HT1080 (cell line): ENCODE results near the gene ZNF609. TPM values are rescaled to one million over a fixed set of nuclear protein-coding genes. Genes with fewer than 3 reads are reported as not detected.

Source experiments
- DNase-seq: peaks from one replicate; pipeline ENCODE4 v3.0.0-alpha.2; 2015; ENCODE audit warnings: low read depth
- polyA plus RNA-seq, 2 experiments: library from polyadenylated mRNA; depleted of rRNA; stranded (reverse); fragments of >200 nt; gene quantifications; 2 replicates each; pipeline ENCODE4 v1.2.3, GENCODE V29; 2015
- total RNA-seq: library from RNA; depleted of rRNA; stranded (reverse); fragments of >200 nt; shearing (Covaris generic); gene quantifications from 2 replicates; pipeline ENCODE4 v1.2.3, GENCODE V29; 2014; rRNA removed

Gene ZNF609, protein sequence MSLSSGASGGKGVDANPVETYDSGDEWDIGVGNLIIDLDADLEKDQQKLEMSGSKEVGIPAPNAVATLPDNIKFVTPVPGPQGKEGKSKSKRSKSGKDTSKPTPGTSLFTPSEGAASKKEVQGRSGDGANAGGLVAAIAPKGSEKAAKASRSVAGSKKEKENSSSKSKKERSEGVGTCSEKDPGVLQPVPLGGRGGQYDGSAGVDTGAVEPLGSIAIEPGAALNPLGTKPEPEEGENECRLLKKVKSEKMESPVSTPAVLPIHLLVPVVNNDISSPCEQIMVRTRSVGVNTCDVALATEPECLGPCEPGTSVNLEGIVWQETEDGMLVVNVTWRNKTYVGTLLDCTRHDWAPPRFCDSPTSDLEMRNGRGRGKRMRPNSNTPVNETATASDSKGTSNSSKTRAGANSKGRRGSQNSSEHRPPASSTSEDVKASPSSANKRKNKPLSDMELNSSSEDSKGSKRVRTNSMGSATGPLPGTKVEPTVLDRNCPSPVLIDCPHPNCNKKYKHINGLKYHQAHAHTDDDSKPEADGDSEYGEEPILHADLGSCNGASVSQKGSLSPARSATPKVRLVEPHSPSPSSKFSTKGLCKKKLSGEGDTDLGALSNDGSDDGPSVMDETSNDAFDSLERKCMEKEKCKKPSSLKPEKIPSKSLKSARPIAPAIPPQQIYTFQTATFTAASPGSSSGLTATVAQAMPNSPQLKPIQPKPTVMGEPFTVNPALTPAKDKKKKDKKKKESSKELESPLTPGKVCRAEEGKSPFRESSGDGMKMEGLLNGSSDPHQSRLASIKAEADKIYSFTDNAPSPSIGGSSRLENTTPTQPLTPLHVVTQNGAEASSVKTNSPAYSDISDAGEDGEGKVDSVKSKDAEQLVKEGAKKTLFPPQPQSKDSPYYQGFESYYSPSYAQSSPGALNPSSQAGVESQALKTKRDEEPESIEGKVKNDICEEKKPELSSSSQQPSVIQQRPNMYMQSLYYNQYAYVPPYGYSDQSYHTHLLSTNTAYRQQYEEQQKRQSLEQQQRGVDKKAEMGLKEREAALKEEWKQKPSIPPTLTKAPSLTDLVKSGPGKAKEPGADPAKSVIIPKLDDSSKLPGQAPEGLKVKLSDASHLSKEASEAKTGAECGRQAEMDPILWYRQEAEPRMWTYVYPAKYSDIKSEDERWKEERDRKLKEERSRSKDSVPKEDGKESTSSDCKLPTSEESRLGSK (N-terminal part only)
- 13.7 and 18.1 TPM in 2 replicates for total RNA-seq
- polyA plus RNA-seq (2015; cell fraction: cytosol; rRNA removed) = 11.3 and 13.3 TPM in 2 replicates
- polyA plus RNA-seq (2015; cell fraction: nucleus; rRNA removed) = 18.0 and 21.4 TPM in 2 replicates

DNA sequence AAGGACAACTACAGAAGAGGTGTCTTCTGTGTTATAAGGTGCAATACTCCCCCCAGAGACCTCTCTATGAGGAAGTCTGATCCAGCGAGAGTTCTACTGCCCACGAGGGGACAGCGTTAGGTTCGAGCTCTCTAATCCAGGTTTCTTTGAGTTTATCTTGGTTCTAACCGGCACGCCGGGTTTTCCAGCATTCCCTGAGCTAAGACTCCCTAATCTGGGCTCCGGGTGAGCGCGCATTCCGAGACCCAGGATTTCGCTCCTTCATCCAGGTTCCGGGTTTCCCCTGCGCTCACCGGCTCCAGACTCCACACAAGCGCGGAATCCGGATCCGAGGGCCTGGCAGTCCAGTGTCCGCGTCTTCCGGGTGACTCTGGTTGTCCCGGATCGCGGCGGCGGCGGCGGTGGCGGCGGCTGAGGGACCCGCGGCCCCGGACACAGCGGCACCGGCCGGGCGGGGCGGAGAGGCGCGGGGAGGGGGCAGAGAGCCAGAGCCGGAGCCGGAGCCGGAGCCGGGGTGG lies at the start of gene ZNF609:
Gene ZNF609, plus strand, starts transcription at position 373 of the 518 bp plus-strand sequence. CDS start 38,842 bp downstream, outside the sequence.
- peak; percentile 97 for DNase-seq

DNA sequence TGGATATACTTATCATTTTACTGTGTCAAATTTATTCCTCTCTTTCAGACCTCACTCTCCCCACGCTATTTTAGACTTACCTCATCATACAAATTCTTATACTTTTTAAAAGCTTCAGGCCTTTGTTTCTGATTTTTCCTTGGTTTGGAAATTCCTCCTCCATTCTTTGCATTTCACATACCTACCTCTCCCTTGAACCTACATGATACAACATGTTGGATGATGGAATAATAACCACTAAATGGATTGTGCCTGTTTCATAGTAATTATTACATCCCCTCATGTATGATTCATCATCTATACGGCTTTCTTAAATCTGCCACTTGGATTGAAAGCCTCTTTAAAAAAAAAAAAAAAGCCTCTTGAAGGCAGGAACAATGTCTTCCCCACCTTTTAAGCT lies 48.2 kb upstream of the ZNF609 start:
- no peak for DNase-seq

DNA sequence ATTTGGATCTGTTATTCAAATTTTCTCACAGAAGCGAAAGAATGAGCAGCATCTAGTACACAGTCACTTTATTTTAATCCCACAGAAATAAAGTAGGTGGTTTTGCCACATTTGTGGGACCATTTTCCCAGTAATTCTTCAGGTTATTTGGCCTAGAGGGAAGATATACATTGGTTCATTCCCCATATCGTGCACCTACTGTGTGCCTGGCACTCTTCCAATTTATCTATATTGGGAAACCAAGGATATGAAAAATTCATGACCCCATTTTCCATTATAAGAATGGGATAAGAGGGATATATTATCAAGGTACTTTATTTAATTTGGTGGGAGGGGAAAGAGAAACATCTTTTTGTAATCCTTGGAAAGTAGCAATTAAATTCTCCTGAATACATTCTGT lies 37.7 kb upstream of the ZNF609 start:
- DNase-seq = no peak

DNA sequence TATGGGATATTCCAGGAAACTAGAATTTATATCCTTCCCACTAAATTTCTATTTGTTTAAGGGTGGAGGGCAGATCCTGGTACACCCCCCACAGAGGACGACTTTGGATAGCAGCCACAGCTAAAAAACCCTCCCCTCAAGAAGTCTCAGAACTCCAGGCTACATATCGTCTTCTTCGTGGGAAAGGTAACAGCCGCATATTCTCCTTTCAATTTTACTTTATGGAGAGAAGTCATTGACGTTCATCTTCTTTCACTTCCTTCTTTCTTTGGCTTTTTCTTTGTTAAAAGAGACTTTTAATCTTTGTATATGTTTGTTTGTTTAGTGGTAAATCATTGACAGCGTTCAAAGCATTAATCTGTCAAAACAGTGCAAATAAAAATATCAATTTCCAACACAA lies 36.4 kb upstream of the ZNF609 start:
- DNase-seq = no peak

DNA sequence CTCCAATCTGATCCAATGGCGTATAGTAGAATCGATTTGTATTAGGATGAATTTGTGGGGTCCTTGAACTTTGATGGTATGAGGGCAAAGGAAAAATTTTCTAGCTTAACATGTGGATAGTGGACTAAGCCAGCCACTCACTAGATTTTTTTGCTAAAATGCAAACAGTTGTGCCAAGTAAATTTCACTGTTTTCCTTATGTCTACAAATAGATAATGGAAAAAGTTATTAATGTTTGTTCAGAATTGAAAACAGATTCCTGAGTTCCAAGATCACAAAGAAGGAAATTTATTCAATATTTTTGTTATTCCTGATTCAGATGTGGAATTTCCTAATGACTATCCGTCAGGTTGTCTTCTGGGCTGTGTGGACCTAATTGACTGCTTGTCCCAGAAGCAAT lies 35.2 kb upstream of the ZNF609 start:
- no peak for DNase-seq

DNA sequence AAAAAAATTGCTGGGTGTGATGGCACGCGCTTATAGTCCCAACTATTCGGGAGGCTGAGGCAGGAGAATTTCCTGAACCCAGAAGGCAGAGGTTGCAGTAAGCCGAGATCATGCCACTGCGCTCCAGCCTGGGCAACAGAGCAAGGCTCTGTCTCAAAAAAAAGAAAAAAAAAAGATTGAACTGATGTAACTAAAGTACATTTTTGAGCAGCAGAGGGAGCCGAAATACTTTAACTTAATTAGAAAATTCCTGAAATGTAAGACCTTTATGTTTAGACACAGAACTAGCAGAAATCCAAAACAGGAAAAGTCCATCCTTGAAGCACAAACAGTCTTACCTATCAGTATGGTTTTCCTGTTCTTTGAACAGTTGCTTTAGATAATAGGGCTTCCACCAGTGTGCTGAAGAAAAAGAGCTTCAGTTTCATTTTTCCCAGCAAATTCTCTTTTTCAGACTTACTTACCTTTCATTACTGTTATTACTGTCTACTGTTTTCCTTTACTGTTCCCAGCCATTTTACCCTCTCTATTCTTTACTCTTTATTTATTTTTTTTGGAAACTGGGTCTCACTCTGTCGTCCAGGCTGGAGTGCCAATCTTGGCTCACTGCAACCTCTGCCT lies 33.4 kb upstream of the ZNF609 start:
- peak; percentile 27 for DNase-seq

DNA sequence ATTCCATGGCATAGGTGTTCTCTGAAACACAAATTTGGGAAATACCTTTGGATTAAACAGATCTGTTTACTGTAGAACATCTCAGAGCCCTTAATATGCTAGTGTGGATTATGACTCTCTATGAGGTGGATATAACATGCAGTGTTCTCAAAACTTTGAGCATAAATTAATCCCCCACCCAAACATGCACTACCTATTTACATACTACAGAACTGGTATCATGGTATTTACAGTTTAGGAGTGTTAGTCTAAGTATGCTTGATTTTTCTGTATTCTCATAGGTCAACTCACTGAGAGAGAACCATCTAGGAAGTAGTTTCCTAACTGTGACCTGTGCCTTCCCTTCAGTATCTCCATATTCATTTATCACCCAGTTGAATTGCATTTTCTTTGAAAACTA lies 30.9 kb upstream of the ZNF609 start:
- no peak for DNase-seq

DNA sequence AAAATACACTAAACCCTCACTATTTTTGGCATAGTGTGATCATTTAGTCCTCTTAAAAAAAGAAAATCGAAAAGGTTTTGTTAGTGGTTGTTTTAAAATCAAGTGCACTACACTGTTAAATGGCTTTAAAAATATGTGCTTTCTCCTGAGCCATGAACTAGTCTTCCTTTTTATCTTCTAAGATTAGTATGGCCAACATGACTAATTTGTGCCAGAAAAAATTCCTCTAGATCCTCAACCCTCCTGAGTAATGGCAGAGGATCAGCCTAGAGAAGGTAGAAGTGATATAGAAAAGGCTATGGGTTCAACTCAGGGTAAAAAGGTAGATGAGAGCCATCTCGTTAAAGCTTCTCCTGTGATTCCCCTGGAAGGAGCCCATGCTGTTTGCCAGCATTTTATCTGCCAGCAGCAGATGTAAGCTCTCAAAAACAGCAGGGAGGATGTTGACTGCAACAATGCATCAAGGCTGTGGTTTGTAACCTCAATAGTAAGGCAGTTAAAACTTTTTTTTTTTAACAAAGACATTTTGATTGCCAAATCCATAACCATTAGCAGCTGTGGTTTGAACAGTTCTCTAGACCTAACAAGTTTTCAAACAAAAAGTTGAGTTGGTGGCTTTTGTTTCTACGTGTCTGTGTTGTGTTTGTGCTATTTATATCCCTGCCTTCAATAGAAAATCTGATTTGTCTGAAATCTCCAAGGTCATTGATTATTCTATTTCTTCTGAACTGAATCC lies 30.2 kb upstream of the ZNF609 start:
- DNase-seq = peak; percentile 70

DNA sequence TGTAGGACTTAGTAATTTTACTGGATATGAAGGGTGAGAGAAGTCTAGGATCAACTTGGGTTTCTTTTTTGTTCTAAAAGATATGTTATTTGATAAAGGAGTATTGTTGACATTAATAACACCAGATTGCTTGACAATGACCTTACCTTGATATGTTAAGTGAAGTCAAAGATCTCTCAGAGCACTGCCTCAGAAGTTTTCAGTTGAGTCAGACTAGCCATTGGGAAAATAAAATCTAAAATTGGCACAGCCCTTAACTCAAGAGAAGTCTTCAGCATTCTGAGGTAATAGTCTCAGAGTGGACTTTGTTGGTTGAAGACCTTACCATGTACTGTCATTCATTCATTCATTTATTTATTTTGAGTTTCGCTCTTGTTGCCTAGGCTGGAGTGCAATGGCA lies 22.4 kb upstream of the ZNF609 start:
- DNase-seq = no peak

DNA sequence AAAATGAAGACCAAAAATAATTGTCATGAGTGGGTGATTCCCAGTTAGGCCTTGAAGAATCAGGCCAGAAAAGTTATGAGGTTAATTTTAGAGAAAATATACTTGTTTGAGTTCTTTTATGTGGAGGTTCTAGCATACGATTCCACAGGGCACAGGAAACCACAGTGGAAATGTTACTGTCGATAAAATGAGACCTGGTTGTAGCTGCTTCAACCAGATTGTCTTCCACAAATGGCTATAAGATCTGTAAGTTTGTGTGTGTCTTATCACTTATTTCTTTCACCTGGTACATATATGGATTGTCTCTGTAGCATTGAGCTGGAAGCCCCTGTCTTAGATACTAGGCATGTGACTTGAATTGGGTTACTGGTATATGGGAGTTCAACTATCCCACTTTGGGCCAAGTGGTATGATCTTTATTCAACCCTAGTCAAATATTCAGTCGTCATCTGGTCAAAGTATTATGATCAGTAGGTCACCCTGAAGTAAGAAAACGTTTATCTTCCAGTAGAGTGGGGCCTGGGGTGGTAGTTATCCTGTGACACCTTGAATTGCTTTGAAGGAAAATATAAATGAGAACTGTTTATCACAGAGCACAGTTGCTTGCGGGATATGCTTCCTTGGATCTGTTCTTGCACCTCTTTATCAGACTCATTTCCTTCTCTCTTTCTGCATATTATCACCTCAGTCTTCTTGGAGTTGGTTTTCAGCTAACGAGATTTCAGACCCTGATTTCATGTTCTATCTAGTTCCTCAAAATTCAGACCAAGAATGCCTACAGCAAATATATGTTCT lies 21.5 kb upstream of the ZNF609 start:
- DNase-seq = no peak

DNA sequence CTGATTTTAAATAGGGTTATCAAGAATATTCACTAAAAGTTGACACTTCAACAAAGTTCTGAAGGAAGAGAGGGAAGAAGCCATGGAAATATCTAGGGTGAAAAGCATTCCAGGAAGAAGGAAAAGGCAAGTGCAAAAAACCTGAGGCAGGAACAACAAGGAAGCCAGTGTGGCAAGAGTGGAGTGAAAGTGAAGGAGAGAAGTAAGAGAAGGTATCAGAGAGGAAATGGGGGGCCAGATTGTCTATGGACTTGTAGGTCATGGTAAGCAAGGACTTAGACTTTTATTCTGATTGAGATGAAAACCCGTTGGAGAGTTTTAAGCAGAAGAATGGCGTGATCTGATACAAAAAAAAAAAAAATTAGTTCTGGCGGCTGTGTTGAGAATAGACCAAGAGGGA lies 18.5 kb upstream of the ZNF609 start:
- no peak for DNase-seq

DNA sequence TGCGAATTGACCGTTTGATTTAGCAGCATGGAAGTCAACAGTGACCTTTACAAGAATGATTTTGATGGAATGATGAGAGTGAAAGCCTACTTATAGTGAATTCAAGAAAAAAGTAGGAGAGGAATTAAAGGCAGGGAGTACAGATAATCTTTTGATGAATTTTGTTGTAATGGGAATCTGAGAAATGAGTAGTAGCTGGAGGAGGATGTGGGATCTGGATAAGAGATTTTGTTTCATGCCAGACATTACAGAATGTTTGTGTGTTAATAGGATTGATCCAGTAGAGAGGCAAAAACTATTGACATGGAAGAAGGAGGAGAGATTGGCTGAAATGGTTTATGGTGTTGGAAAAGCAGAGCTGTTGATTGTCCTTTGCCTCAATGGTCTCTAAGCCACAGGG lies 17.4 kb upstream of the ZNF609 start:
- DNase-seq = no peak

DNA sequence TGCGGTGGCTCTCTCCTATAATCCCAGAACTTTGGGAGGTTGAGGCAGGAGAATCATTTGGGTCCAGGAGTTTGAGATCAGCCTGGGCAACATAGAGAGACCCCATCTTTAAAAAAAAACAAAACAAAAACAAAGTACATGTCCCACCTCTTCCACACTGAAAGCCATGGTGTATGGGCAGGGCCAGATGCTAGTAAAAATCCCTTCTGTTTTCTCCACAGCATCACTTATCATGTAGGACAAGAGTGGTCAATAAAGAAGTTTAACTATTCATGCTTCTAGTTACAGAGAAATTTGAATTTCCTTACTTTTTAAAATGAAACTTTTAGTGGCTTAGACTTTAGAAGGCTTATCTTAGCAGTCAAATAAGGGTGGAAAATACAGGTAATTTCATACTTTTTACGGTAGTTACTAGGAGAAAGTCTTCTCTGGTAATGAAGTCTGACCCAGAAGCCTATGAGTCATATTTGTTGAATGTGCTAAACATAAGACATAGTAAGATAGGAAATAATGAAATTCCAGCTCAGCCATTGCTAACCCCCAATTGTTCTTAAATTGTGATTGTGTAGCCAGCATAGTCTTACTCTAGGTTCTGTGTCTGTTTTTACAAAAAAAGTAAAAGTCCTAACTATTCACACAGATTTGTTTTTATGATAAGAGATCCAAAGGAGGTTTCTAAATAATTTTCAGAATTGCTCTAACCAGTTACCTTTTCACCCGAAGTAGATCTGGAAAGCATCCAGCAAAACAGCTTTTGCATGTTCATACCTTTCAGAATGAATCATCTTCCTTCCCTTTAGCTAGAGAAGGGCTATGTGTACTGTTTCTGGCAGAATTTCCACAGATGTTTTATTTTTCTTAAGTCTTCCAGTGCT lies 16.4 kb upstream of the ZNF609 start:
- DNase-seq = peak; percentile 88

DNA sequence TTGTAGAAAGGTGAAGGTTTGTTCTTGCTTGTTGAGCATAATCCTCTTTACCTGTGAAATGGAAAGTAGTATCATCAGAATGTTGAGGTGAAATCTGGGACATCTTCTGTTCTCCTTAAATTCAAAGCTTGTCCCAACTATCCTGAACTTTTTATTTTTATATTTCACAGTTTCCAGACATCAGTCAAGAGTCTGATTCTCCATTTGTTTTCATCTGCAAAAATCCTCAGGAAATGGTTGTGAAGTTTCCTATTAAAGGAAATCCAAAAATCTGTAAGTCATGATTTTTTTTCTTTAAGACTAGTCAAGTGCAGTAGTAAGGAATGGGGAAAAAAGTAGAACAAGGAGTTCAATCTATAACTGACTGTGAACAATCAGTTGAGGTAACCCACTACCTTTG lies 15.5 kb upstream of the ZNF609 start:
- DNase-seq = no peak

DNA sequence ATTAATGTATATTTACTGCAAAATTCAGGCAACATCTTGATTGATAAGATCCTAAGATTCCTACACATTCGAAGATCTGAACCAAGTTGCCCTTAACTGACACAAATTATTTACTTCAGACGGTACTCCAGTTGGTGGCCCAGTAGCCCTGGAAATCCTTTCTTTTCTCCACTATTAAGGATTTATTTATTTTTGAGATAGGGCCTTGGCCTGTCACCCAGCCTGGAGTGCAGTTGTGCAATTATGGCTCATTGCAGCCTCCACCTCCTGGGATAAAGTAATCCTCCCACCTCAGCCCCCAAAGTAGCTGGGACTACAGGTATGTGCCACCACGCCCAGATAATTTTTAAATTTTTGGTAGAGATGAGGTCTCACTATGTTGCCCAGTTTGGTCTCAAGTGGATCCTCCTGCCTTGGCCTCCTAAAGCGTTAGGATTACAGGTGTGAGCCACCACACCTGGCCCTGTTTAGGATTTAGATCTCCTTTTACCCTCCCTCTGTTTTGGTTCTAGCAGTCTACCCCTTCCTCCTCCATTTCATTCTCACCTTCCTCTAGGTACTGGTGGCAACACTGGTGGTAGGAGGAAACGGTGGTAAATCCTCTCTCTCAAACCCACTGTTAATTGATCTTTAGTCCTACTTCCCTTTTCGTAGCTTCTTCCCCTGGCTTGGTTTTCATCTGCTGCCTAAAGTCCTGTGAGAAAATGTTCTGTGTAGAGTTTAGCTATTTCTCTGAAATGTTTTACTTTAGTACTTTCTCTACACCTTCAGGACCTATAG lies 12.7 kb upstream of the ZNF609 start:
- no peak for DNase-seq

DNA sequence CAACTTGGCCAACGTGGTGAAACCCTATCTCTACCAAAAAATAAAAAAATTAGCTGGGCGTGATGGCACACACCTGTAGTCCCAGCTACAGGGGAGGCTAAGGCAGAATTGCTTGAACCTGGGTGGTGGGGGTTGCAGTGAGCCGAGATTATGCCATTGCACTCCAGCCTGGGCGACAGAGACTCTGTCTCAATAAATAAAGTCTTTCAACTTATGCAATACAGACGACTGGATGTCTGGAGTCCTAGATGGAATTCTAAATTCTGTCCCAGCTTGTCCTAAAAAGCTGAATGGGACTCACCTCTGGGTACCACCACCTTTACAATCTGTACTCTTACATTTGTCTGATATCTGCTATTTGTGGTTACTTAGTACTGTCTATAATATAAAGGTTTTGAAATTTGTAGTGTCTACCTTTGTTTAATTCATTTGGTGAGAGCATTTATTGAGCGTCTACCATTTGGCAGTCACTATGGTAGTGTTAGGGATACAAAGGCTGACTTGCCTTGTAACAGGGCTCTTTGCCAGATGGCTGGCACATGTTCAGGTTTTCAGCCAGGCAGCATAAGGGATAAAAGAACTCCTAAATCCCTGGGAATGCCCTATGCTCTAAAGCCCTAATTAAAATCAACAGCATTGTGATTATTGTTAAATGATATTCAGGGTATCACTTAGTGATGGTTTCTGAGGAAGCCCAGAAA lies 7.2 kb upstream of the ZNF609 start:
- DNase-seq = no peak

DNA sequence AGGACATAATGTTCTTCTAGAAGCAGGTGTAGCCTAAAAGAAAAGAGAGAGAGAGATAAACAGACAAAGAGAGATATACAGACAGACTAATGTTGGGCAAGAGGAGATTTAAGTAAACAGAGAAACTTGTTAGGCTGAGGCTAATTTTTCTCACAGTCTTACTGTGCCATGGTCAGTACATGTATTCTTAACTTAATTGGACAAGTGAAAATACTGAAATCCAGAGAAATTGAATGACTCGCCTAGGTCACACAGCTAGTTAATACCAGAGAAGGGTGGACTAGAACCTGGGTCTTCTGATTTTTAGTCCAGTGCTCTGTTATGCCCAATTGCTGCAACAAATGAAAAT lies 6.7 kb upstream of the ZNF609 start:
- DNase-seq = no peak
